A673 (cell line): ENCODE data around the gene SLC40A1. TPM values are rescaled to one million over a fixed set of nuclear protein-coding genes. Genes with fewer than 3 reads are reported as not detected.

Experiments used
- BruUV-seq: library from RNA; stranded (reverse); fragments of 400-500 nt; replicated peaks from 2 replicates; lab custom pipeline; 2021; lab: Mats Ljungman, UMichigan
- CTCF ChIA-PET: fragments of 300-600 bp; sonication (Branson Sonifier 250); formaldehyde crosslinking; loops from one replicate; lab custom pipeline; 2022; ENCODE audit warnings: antibody characterized with exemption; lab: Charles Lee
- POLR2A ChIA-PET: fragments of 300-600 bp; sonication (Branson Sonifier 250); formaldehyde crosslinking; loops from one replicate; lab custom pipeline; 2022; ENCODE audit warnings: antibody characterized with exemption; ENCODE audit not compliant: low non-redundant PET; lab: Charles Lee
- DNase-seq: peaks from one replicate; pipeline ENCODE4 v3.0.0-alpha.2; 2015; ENCODE audit warnings: low spot score
- H3K27ac ChIP-seq: fragments of 200-600 bp; sonication (generic); 2 replicates; pipeline ENCODE4 v1.5.1; 2016; ENCODE audit warnings: mixed run types, low read depth, mild to moderate bottlenecking, mixed read lengths, antibody characterized with exemption, low read length; ENCODE audit not compliant: poor library complexity, severe bottlenecking
- H3K27me3 ChIP-seq: fragments of 200-600 bp; sonication (generic); replicated peaks from 2 replicates; pipeline ENCODE4 v1.6.1; 2017; ENCODE audit warnings: mixed run types, low read depth, mild to moderate bottlenecking, mixed read lengths, antibody characterized with exemption, low read length; ENCODE audit not compliant: insufficient read depth, poor library complexity
- H3K36me3 ChIP-seq: fragments of 200-600 bp; sonication (generic); 2 replicates; pipeline ENCODE4 v1.6.1; 2016; ENCODE audit warnings: mixed run types, mild to moderate bottlenecking, mixed read lengths, antibody characterized with exemption, low read length; ENCODE audit not compliant: insufficient read depth, poor library complexity, severe bottlenecking
- H3K4me1 ChIP-seq: fragments of 200-600 bp; sonication (generic); 2 replicates; pipeline ENCODE4 v1.6.1; 2017; ENCODE audit warnings: mixed run types, mild to moderate bottlenecking, mixed read lengths, antibody characterized with exemption, low read length; ENCODE audit not compliant: insufficient read depth, poor library complexity, severe bottlenecking
- H3K4me3 ChIP-seq: fragments of 200-600 bp; sonication (generic); 2 replicates; pipeline ENCODE4 v1.5.1; 2016; ENCODE audit warnings: low read depth, mixed run types, mild to moderate bottlenecking, mixed read lengths, low read length; ENCODE audit not compliant: poor library complexity, severe bottlenecking
- H3K9me3 ChIP-seq: fragments of 200-600 bp; sonication (generic); 2 replicates; pipeline ENCODE4 v1.6.1; 2016; ENCODE audit warnings: mixed run types, low read depth, mild to moderate bottlenecking, mixed read lengths, antibody characterized with exemption, low read length; ENCODE audit not compliant: poor library complexity, severe bottlenecking
- CTCF ChIP-seq: fragments of 300-800, 200-600 bp; sonication (generic); conservative IDR thresholded peaks from 2 replicates; pipeline ENCODE4 v1.5.1; 2017; ENCODE audit warnings: low read depth, mild to moderate bottlenecking, antibody characterized with exemption, low read length, moderate library complexity, mixed read lengths
- EZH2 ChIP-seq: fragments of 200-600 bp; sonication (generic); IDR thresholded peaks from 2 replicates; pipeline ENCODE4 v1.6.1; 2017; ENCODE audit warnings: borderline replicate concordance, low read depth, mild to moderate bottlenecking, mixed read lengths, antibody characterized with exemption, low read length; ENCODE audit not compliant: poor library complexity, severe bottlenecking
- intact Hi-C: fragments of 100-400 bp; cut with micrococcal nuclease; formaldehyde crosslinking; loops from one replicate; pipeline ENCODE4 v1.10.0; 2022; ENCODE audit not compliant: unreplicated experiment
- total RNA-seq: library from RNA; stranded (reverse); gene quantifications from 2 replicates; pipeline ENCODE4 v1.2.3, GENCODE V29; 2021

SLC40A1 gene
- total RNA-seq, 1 experiment from 2014 or later, result 1.9 TPM

- TF ChIP-seq EZH2 (no peak), CTCF (no peak)
- intact Hi-C loops, result no loop called here
- no peaks in the 10 kb centered on the region for H3K4me1 ChIP-seq
- no TSS peak for BruUV-seq
- H3K36me3 ChIP-seq, result no peaks in the 10 kb centered on the region
- ChIA-PET CTCF (no interaction called here), POLR2A (no interaction called here)
- H3K27me3 ChIP-seq, result no peaks in the 10 kb centered on the region
- H3K27ac ChIP-seq, result no peak overlapping the region
- no peak for DNase-seq
- no peak overlapping the region for H3K4me3 ChIP-seq
- no peaks in the 10 kb centered on the region for H3K9me3 ChIP-seq
These were observed 13.7 kb upstream of the SLC40A1 start for GRCh38 chr2:189594305-189594704.

GRCh38 chr2:189593115-189593514, 12.5 kb upstream of the SLC40A1 start:
- intact Hi-C loops, result no loop called here
- Histone ChIP-seq H3K36me3 (no peaks in the 10 kb centered on the region), H3K27me3 (no peaks in the 10 kb centered on the region), H3K4me3 (no peak overlapping the region), H3K4me1 (no peaks in the 10 kb centered on the region), H3K9me3 (no peaks in the 10 kb centered on the region), H3K27ac (no peak overlapping the region)
- ChIA-PET POLR2A (no interaction called here), CTCF (no interaction called here)
- no TSS peak for BruUV-seq
- no peak for TF ChIP-seq EZH2
- no peak for TF ChIP-seq CTCF
- DNase-seq, result no peak

DNA sequence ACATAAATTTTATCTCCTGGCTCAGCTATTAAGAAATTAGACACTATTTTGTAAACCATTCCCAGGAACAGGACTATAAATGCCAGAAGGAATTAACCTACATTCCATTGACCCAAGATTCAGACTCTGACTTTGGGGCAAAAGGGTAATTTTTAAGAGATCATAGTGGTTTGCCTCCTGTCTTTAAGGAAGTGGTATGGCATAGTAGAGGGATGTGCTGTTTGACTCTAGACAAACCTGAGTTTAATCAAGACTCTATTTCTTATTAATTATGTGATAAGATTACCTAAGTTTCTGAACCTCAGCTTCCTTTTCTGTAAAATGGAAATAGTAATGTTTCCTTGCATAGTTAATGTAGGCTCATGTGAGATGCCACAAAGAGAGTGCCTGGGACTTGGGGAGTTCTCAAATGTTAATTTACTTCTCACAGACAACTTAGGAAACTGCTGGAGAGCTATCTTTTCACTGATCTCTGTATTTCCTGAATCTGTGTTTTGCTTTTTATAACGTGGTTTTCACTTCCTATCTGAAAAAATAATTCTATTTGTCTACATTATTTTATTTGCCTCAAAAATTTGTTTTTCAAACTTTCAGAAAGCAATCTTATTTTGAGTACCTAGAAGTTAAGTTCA, 11.9 kb upstream of the SLC40A1 start:
- Histone ChIP-seq H3K9me3 (no peaks in the 10 kb centered on the region), H3K4me1 (no peaks in the 10 kb centered on the region), H3K4me3 (no peak overlapping the region), H3K27ac (no peak overlapping the region), H3K27me3 (no peaks in the 10 kb centered on the region), H3K36me3 (no peaks in the 10 kb centered on the region)
- no TSS peak for BruUV-seq
- DNase-seq, result no peak
- ChIA-PET POLR2A (no interaction called here), CTCF (no interaction called here)
- intact Hi-C loops, result no loop called here
- TF ChIP-seq EZH2 (no peak), CTCF (no peak)
